ENCODE data around the gene SPAG8. TPM values are rescaled to one million over a fixed set of nuclear protein-coding genes. Genes with fewer than 3 reads are reported as not detected.

SPAG8 gene
- polyA plus RNA-seq, 12 donors: 1.7 to 4.0 (median 2.2) TPM; not detected in 2

- no peak for DNase-seq
Measured at GRCh38 chr9:35840881-35841644, 29.0 kb upstream of the SPAG8 start.

GRCh38 chr9:35839926-35840325 lies 27.9 kb upstream of the SPAG8 start:
- no peak for DNase-seq

GRCh38 chr9:35836595-35836994 lies 24.5 kb upstream of the SPAG8 start:
- DNase-seq: no peak

- DNase-seq: no peak
Measured at GRCh38 chr9:35835766-35836165, 23.7 kb upstream of the SPAG8 start.

- DNase-seq: no peak
Measured at GRCh38 chr9:35835216-35835632, 23.2 kb upstream of the SPAG8 start.

GRCh38 chr9:35834260-35835215 lies 22.5 kb upstream of the SPAG8 start:
- no peak for DNase-seq

GRCh38 chr9:35832814-35833213 lies 20.8 kb upstream of the SPAG8 start:
- DNase-seq: no peak

GRCh38 chr9:35831040-35831439 lies 19.0 kb upstream of the SPAG8 start:
- DNase-seq: no peak

- DNase-seq: no peak
Measured at GRCh38 chr9:35829764-35830096, 17.7 kb upstream of the SPAG8 start.

- DNase-seq: peak; percentile 95
Measured at GRCh38 chr9:35829084-35829763, 17.2 kb upstream of the SPAG8 start, which contains the start of gene TMEM8B. Gene TMEM8B (plus strand): TSS chr9:35829228. CDS start chr9:35829448, 220 bp downstream.

GRCh38 chr9:35828716-35829083 lies 16.6 kb upstream of the SPAG8 start, which contains the start of gene FAM221B:
Gene FAM221B (minus strand): TSS chr9:35828732. CDS start chr9:35826161, 2,571 bp downstream.
- no peak for DNase-seq

- no peak for DNase-seq
Measured at GRCh38 chr9:35827486-35827885, 15.4 kb upstream of the SPAG8 start.

GRCh38 chr9:35826071-35826701 lies 14.1 kb upstream of the SPAG8 start:
- DNase-seq: peak; percentile 47

GRCh38 chr9:35822926-35823325 lies 10.9 kb upstream of the SPAG8 start:
- DNase-seq: no peak

- DNase-seq: no peak
Measured at GRCh38 chr9:35820076-35820475, 8.0 kb upstream of the SPAG8 start.

- no peak for DNase-seq
Measured at GRCh38 chr9:35818341-35818740, 6.3 kb upstream of the SPAG8 start.

- no peak for DNase-seq
Measured at GRCh38 chr9:35816708-35817107, 4.6 kb upstream of the SPAG8 start.

GRCh38 chr9:35814841-35815543 lies 2.9 kb upstream of the SPAG8 start, which contains the start of gene HINT2:
Gene HINT2 (minus strand): TSS chr9:35815042. CDS start chr9:35814979, 63 bp downstream.
- DNase-seq: peak; percentile 97

- DNase-seq: peak; percentile 61
Measured at GRCh38 chr9:35814106-35814840, 2.2 kb upstream of the SPAG8 start.

All from muscle of arm (tissue), 12 donors.